SK-N-SH treated with all-trans-retinoic acid at 6 μM for 48 hours (cell line): ENCODE measurements around the gene ZGPAT.

Experiments
- ARNTL ChIP-seq: fragments of 450-650 bp; formaldehyde crosslinking; IDR thresholded peaks from 2 replicates; pipeline ENCODE4 v1.5.0; 2020; ENCODE audit warnings: low read depth, mild to moderate bottlenecking, moderate library complexity, borderline replicate concordance
- ESRRG ChIP-seq: fragments of 250-450 bp; sonication (Bioruptor Pico); IDR thresholded peaks from 2 replicates; pipeline ENCODE4 v1.6.1; 2021; ENCODE audit warnings: mild to moderate bottlenecking
- OSR1 ChIP-seq: fragments of 250-450 bp; sonication (Bioruptor Pico); IDR thresholded peaks from 2 replicates; pipeline ENCODE4 v1.8.0; 2022; ENCODE audit warnings: moderate library complexity, mild to moderate bottlenecking, inconsistent platforms
- PATZ1 ChIP-seq: fragments of 250-450 bp; sonication (Bioruptor Pico); IDR thresholded peaks from 2 replicates; pipeline ENCODE4 v1.8.0; 2020; ENCODE audit warnings: mild to moderate bottlenecking, moderate library complexity, borderline replicate concordance
- PPARA ChIP-seq: fragments of 250-450 bp; sonication (Bioruptor Pico); IDR thresholded peaks from 2 replicates; pipeline ENCODE4 v1.5.0; 2020; ENCODE audit warnings: mild to moderate bottlenecking, borderline replicate concordance
- SNAI2 ChIP-seq: fragments of 250-450 bp; sonication (Bioruptor Pico); IDR thresholded peaks from 2 replicates; pipeline ENCODE4 v1.5.0; 2020; ENCODE audit warnings: mild to moderate bottlenecking, moderate library complexity
- ZC3H10 ChIP-seq: fragments of 250-450 bp; sonication (Bioruptor Pico); IDR thresholded peaks from 2 replicates; pipeline ENCODE4 v1.5.1; 2021; ENCODE audit warnings: mild to moderate bottlenecking, moderate library complexity
- ZFP30 ChIP-seq: fragments of 450-650 bp; formaldehyde crosslinking; IDR thresholded peaks from 2 replicates; pipeline ENCODE4 v1.5.0; 2022; ENCODE audit warnings: mild to moderate bottlenecking, moderate library complexity

GRCh38 chr20:63711085-63711645 lies 3.3 kb downstream of the ZGPAT start:
- TF ChIP-seq ARNTL (CRISPR knock-in tag) = no peak
- no peak for TF ChIP-seq ESRRG (CRISPR knock-in tag)
- TF ChIP-seq SNAI2 (CRISPR knock-in tag) = no peak
- TF ChIP-seq ZC3H10 = no peak
- TF ChIP-seq ZFP30 (CRISPR knock-in tag) = no peak
- TF ChIP-seq PATZ1 (CRISPR knock-in tag) = no peak
- TF ChIP-seq PPARA (CRISPR knock-in tag) = no peak
- no peak for TF ChIP-seq OSR1 (CRISPR knock-in tag)
